GM19328 (cell line): ENCODE results near the gene PPARD.
"Not testable (repeated sequence)": the region's sequence is repeated elsewhere in the genome, so short reads cannot be mapped to it uniquely, and the experiment has no call there.

Source experiments
- ATAC-seq: cut with Tn5 transposase; IDR thresholded peaks from one replicate; pipeline ENCODE4 v1.9.1; 2021; ENCODE audit warnings: mild to moderate bottlenecking, moderate library complexity; ENCODE audit not compliant: unreplicated experiment

PPARD gene

GRCh38 chr6:35403544-35404442 is 61.4 kb downstream of the PPARD start:
- no peak for ATAC-seq

GRCh38 chr6:35406711-35407485 is 64.5 kb downstream of the PPARD start:
- ATAC-seq = no peak

- no peak for ATAC-seq
These were observed 66.9 kb downstream of the PPARD start for GRCh38 chr6:35409245-35409644.

GRCh38 chr6:35410131-35410530 is 67.8 kb downstream of the PPARD start:
- ATAC-seq = no peak

- no peak for ATAC-seq
These were observed 68.7 kb downstream of the PPARD start for GRCh38 chr6:35411066-35411465.

GRCh38 chr6:35412102-35412501 is 69.7 kb downstream of the PPARD start:
- ATAC-seq = no peak

GRCh38 chr6:35413911-35414310 is 71.6 kb downstream of the PPARD start:
- no peak for ATAC-seq

- ATAC-seq = no peak
These were observed 72.9 kb downstream of the PPARD start for GRCh38 chr6:35415065-35415891.

GRCh38 chr6:35417979-35418661 is 75.8 kb downstream of the PPARD start:
- no peak for ATAC-seq

- ATAC-seq = no peak
These were observed 77.1 kb downstream of the PPARD start for GRCh38 chr6:35419417-35419816.

GRCh38 chr6:35419961-35420360 is 77.6 kb downstream of the PPARD start:
- no peak for ATAC-seq

GRCh38 chr6:35425284-35425683 is 82.9 kb downstream of the PPARD start:
- ATAC-seq = no peak

- ATAC-seq = no peak
These were observed 83.7 kb downstream of the PPARD start for GRCh38 chr6:35426074-35426473.

- no peak for ATAC-seq
These were observed 85.1 kb downstream of the PPARD start for GRCh38 chr6:35427435-35427834.

GRCh38 chr6:35427851-35428321 is 85.5 kb downstream of the PPARD start:
- ATAC-seq = no peak

- ATAC-seq = no peak
These were observed 86.2 kb downstream of the PPARD start for GRCh38 chr6:35428421-35429149.

- no peak for ATAC-seq
These were observed 87.1 kb downstream of the PPARD start for GRCh38 chr6:35429463-35429862.

- ATAC-seq = no peak
These were observed 89.9 kb downstream of the PPARD start for GRCh38 chr6:35432291-35432690.

GRCh38 chr6:35432702-35433101 is 90.3 kb downstream of the PPARD start:
- ATAC-seq = not testable (repeated sequence)
